ENCODE results near the gene CSK.

- no peak for TF ChIP-seq CTCF (IDR thresholded peaks at IDR 0.05)
- no peak for TF ChIP-seq POLR2AphosphoS5 (IDR thresholded peaks at IDR 0.05)
- TF ChIP-seq POLR2A (IDR thresholded peaks at IDR 0.05), result no peak
- no peak for TF ChIP-seq EP300 (IDR thresholded peaks at IDR 0.05; ENCODE audit: low read depth)
These were observed 56.2 kb downstream of the CSK start for GRCh38 chr15:74838137-74838516.

Measured in transverse colon (tissue), 4 donors.